Thymus (tissue), 11 donors: ENCODE data around the gene AFAP1. TPM values are rescaled to one million over a fixed set of nuclear protein-coding genes. Genes with fewer than 3 reads are reported as not detected.

Experiments used
- DNase-seq, 9 donors: peaks; one replicate each; pipeline ENCODE4 v3.0.0-alpha.2; 2013; ENCODE audit warnings: low spot score in 9 of 9, low read depth in 6 of 9, missing footprints in 1 of 9
- H3K27ac ChIP-seq, 2 donors: one replicate each; pipeline ENCODE4 v1.5.1; 2013; ENCODE audit warnings: control low read depth in 1 of 2, low read depth in 1 of 2, low read length in 1 of 2, mild to moderate bottlenecking in 1 of 2, moderate library complexity in 1 of 2
- H3K27me3 ChIP-seq, 2 donors: one replicate each; pipeline ENCODE4 v1.5.1; 2013; ENCODE audit warnings: low read length in 1 of 2; ENCODE audit not compliant: control insufficient read depth in 2 of 2, insufficient read depth in 1 of 2
- H3K36me3 ChIP-seq, 2 donors: one replicate each; pipeline ENCODE4 v1.5.1; 2013; ENCODE audit warnings: low read length in 1 of 2, mild to moderate bottlenecking in 1 of 2, moderate library complexity in 1 of 2; ENCODE audit not compliant: control insufficient read depth in 2 of 2, insufficient read depth in 2 of 2
- H3K4me1 ChIP-seq, 2 donors: one replicate each; pipeline ENCODE4 v1.5.1; 2013; ENCODE audit warnings: low read length in 2 of 2; ENCODE audit not compliant: control insufficient read depth in 2 of 2, insufficient read depth in 2 of 2
- H3K4me3 ChIP-seq, 2 donors: one replicate each; pipeline ENCODE4 v1.5.1; 2013; ENCODE audit warnings: low read length in 2 of 2, control low read depth in 1 of 2, mild to moderate bottlenecking in 1 of 2
- H3K9me3 ChIP-seq, 2 donors: one replicate each; pipeline ENCODE4 v1.5.1; 2013; ENCODE audit warnings: low read length in 1 of 2, mild to moderate bottlenecking in 1 of 2; ENCODE audit not compliant: control insufficient read depth in 2 of 2, insufficient read depth in 1 of 2
- WGBS: extraction: QIAGEN DNeasy Blood & Tissue Kit; methylation state at CpG from one replicate; pipeline ENCODE4 v1.1.7; 2013; 5-methylcytosine and 5-hydroxymethylcytosine counted together
- polyA plus RNA-seq: library from polyadenylated mRNA; stranded (reverse); fragments of 200-250 nt; gene quantifications from one replicate; pipeline ENCODE4 v1.2.3, GENCODE V29; 2013
- total RNA-seq: library from RNA; stranded (reverse); fragments of 120-200 nt; gene quantifications from one replicate; pipeline ENCODE4 v1.2.4, GENCODE V29; 2013
- donor health status: healthy.

AFAP1 gene
- total and polyA plus RNA-seq, 2 donors, result 3.2 to 4.5 TPM

DNA sequence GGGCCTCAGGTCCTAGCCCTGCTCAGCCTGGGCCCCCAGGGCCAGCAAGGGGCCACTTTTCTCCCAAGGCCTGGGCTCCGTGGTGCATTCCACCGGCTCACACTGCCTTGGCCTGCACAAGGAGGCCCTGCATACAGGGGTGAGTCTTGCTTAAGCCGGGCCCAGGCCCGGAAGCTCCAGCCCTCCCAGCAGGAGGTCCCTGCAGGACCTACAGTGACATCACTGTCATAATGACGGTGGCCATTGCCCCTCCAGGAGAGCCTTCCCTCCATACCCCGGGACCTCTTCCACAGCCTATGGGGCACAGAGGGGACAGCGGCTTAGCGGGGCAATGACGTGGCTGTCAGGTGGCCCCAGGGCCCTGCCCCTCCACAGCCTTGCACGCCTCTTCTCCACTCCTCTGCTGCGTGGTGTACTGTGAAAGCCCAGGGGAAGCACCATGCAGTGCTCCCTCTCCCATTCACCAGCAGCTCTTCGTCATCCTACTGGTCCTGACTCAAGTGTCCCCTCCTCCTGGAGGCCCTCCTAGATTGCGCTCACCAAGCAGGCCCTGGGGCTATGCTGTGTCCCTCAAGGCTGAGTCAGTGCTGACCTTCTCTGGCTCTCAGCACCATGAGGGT is 32.3 kb upstream of the AFAP1 start:
- no peaks in the 10 kb centered on the region for H3K36me3 ChIP-seq
- peaks cover 0 to 3% of the 10 kb centered on the region in 2 donors for H3K27me3 ChIP-seq
- H3K27ac ChIP-seq, result no peak overlapping the region
- no peak for DNase-seq
- 96% methylated on average over 13 of the region's 13 CpGs for whole genome bisulfite sequencing
- H3K4me1 ChIP-seq, result peaks cover 0 to 32% of the 10 kb centered on the region in 2 donors
- no peaks in the 10 kb centered on the region for H3K9me3 ChIP-seq
- no peak overlapping the region for H3K4me3 ChIP-seq

DNA sequence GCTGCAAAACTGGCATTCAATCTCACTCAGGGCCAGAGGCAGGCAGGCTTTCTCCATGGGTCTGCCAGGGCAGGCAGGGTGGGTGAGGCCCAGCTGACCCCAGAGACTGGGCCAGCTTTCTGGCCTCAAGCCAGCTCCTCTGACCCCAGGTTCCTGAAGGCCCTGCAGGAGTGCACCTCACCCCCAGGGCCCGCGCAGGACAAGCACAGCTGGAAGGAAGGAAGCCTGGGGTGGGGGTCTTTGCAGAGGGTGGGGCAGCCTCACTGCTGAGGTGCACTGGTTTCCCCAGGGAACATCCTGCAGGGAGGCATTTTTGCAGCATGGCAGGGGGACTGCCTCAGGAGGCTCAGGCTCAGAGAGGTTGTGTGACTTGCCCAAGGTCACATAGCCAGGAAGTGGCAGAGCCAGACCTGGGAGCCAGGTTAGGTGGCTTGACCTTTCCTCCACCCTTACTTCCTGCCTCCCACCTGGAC is 31.5 kb upstream of the AFAP1 start:
- H3K4me1 ChIP-seq, result peaks cover 0 to 32% of the 10 kb centered on the region in 2 donors
- no peak overlapping the region for H3K27ac ChIP-seq
- H3K4me3 ChIP-seq, result no peak overlapping the region
- no peaks in the 10 kb centered on the region for H3K9me3 ChIP-seq
- no peak for DNase-seq
- peaks cover 0 to 3% of the 10 kb centered on the region in 2 donors for H3K27me3 ChIP-seq
- H3K36me3 ChIP-seq, result no peaks in the 10 kb centered on the region
- 63% methylated on average over 2 of the region's 2 CpGs for WGBS

DNA sequence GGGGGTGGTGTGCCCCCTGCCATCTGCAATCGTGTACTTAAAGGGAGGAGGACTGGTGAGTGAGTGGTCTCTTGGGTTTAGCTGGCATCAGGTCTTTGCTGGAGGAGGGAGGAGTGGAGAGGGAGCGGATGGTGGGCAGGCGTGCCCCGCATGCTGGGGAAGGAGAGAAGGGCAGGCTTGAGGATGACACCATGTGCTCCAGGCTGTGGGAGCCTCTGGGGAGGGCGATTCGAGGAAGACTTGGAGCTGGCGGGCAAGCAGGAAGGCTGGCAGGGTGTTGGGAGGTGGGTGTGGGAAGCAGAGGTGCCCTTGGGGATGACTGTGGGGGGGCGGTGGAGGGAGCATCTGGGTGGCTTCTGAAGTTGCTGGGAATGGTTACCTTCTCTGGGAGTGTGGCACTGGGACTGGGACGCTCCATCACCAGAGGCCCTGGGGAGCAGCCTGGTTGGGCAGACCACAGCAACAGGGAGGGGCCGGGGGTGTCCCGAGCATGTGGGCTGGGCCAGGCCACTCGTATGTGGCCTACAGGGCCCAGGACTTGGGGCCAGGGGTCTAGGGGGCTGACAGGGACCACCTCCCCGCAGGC is 30.8 kb upstream of the AFAP1 start:
- no peak for DNase-seq
- no peaks in the 10 kb centered on the region for H3K9me3 ChIP-seq
- no peak overlapping the region for H3K4me3 ChIP-seq
- H3K36me3 ChIP-seq, result no peaks in the 10 kb centered on the region
- H3K27me3 ChIP-seq, result peaks cover 0 to 3% of the 10 kb centered on the region in 2 donors
- peak overlapping the region; percentile 72 to 75 for H3K27ac ChIP-seq
- 61% methylated on average over 13 of the region's 13 CpGs for WGBS
- H3K4me1 ChIP-seq, result peaks cover 0 to 32% of the 10 kb centered on the region in 2 donors

DNA sequence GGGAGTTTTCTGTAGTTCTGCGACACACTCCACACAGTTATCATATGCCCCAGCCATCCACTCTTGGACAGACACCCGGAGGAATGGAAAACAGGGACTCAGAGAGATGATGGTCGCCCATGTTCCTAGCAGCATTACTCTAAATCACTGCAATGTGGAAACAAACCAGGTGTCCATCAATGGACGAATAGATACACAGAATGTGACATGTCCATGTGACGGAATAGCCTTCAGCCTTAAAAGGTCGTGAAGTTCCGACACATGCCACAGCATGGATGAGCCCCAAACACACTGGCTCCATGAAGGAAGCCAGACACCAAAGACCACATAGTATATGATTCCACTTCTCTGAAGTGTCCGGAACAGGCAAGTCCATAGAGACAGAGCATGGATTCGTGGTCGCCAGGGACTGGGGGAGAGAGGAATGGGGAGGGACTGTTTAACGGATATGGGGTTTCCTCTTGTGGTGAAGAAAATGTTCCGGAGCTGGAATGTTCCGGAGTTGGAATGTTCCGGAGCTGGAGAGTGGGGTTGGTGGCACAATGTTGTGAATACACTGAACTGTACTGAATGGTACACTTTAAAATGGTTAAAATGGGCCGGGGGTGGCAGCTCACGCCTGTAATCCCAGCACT is 28.7 kb upstream of the AFAP1 start:
- peaks cover 0 to 39% of the 10 kb centered on the region in 2 donors for H3K4me1 ChIP-seq
- H3K27ac ChIP-seq, result peak overlapping the region in 1 of 2 donors; percentile 64
- no peak for DNase-seq
- no peaks in the 10 kb centered on the region for H3K36me3 ChIP-seq
- peaks cover 0 to 3% of the 10 kb centered on the region in 2 donors for H3K27me3 ChIP-seq
- WGBS, result 49% methylated on average over 16 of the region's 16 CpGs
- no peaks in the 10 kb centered on the region for H3K9me3 ChIP-seq
- H3K4me3 ChIP-seq, result no peak overlapping the region

DNA sequence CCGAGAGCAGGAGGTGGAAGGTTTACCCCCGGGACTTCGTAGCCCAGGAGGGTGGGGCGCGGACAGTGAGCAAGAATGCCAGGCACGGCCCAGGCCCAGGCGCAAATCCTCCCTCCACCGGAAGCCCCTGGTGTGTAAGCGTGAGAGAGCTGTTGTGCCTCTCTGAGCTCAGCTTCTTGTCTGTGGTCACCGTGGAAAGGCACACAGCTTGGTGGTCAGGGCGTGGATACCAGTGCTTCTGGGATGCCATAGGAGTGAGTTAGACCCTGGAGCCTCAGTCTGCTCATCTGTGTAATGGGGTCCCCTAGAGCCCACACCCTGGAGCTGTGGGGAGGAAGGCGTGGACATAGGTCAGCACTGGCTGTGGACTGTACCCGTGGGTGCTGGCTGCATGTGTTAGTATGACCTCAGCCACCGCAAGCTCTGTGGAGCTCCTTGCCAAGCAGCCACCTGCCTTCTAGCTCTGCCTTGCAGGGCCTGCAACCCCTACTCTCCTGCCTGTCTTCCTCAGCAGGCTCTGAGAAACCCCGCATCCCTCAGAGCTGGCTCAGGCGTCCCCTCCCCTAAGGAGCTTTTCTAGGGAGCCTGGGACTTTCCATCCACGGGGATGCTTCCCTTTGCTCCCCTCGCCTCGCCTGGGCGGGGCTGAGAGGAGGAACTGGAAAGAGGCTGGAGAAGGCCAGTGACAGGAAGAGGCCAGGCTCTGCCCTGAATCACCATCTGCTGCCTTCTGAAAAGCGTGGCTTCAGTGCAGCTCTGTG is 28.0 kb upstream of the AFAP1 start:
- H3K27ac ChIP-seq, result peak overlapping the region; percentile 3 to 64
- no peaks in the 10 kb centered on the region for H3K9me3 ChIP-seq
- H3K27me3 ChIP-seq, result peaks cover 0 to 3% of the 10 kb centered on the region in 2 donors
- peak in 1 of 9 donors; percentile 17 for DNase-seq
- H3K36me3 ChIP-seq, result no peaks in the 10 kb centered on the region
- H3K4me3 ChIP-seq, result no peak overlapping the region
- 61% methylated on average over 21 of the region's 21 CpGs for WGBS
- H3K4me1 ChIP-seq, result peaks cover 0 to 38% of the 10 kb centered on the region in 2 donors

DNA sequence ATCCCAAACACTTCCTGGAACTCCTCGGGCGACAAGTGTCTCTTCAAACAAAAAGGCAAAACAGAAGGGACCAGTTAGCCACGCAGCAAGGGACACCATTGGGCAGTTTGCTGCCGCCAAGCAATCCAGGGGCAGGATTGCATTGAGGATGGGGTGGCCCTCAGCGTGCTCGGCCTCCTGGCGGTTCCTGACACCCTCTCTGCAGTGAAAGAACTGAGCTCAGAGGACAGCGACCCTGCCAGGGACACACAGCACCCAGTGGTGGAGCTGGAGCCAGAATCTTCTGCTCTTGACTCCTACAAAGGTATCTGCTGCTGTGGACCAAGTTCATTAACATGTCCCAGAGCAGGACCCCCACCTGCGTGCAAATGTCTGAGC is 27.4 kb upstream of the AFAP1 start:
- Histone ChIP-seq H3K36me3 (no peaks in the 10 kb centered on the region), H3K4me3 (no peak overlapping the region), H3K4me1 (peaks cover 0 to 38% of the 10 kb centered on the region in 2 donors), H3K27me3 (peaks cover 0 to 3% of the 10 kb centered on the region in 2 donors), H3K27ac (no peak overlapping the region), H3K9me3 (no peaks in the 10 kb centered on the region)
- WGBS, result 77% methylated on average over 9 of the region's 9 CpGs
- no peak for DNase-seq

DNA sequence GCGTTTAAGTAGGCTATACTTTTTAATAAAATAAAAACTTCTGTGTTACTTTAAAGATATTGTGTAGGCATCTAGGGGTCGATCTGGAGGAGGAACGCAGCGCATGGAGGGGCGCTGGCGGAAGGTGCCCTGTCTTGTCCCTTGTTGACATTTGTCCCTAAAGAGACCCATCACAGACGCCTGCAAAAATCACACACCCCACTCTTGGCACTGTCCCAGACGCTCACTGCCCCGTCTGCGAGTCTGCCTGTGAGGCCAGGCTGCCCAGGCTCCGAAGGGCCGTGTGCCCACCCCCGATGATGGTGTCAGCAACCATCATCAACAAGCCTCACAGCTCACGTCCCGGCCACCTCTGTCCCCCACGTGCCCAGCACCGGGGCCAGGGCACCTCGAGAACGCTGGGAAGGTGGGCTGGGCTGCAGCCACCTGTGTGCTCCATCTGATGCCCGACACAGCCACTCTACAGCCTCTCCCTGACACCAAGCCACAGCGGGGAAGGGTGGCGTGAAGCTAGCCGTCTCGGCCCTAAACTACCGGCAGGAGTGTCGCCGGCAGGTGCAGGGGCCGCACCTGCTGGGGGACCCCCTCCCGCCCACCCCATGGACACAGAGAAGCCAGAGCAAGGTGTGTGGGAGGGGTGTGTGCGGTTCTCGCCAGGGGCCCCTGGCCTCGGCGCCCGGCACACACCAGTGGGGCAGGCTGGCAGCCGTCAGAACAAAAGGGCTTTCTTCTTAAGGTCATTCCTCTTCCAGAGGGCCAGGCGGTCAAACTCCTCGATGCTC is 26.8 kb upstream of the AFAP1 start:
- no peak for DNase-seq
- no peaks in the 10 kb centered on the region for H3K36me3 ChIP-seq
- peaks cover 0 to 35% of the 10 kb centered on the region in 2 donors for H3K4me1 ChIP-seq
- no peak overlapping the region for H3K27ac ChIP-seq
- H3K4me3 ChIP-seq, result no peak overlapping the region
- WGBS, result 88% methylated on average over 37 of the region's 37 CpGs
- H3K27me3 ChIP-seq, result peaks cover 0 to 3% of the 10 kb centered on the region in 2 donors
- no peaks in the 10 kb centered on the region for H3K9me3 ChIP-seq

DNA sequence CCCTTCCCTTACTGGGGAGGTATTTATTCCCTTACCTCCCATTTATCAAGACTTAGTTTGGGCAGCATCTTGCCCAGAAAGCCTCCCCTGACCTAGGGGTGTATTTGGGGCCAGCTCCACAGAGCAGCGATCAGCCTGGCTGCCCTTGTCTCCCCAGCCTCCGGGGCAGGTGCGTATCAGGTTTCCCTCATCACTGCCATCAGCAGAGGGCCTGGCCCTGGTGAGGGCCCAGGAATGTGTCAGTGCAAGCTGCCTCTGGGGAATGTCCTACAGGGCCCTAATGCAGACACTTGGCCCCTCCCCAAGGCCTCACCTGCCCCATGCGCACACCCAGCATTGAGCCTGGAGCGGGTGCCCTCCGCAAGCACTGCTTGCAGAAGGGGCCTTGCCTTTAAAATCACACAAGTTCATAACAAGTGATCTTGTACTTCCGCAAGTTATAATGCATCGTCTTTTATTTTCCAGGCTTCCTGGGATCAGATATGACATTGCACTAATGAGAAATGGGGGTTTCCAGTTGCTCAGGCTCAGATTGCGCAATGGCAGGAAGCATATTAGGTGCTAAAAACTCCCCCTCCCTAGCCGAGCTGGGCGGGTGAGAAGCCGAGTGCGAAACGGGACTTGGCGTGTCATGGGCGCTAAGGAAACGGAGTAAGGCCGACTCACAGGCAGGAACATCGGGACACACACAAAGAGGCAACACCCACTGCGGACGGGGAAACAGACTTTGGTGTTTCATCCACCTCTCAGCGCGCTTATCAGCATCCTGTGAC is 25.4 kb upstream of the AFAP1 start:
- WGBS, result 65% methylated on average over 23 of the region's 23 CpGs
- peak in 1 of 9 donors; percentile 42 for DNase-seq
- no peak overlapping the region for H3K4me3 ChIP-seq
- peak overlapping the region; percentile 71 to 80 for H3K27ac ChIP-seq
- H3K27me3 ChIP-seq, result peaks cover 0 to 6% of the 10 kb centered on the region in 2 donors
- H3K36me3 ChIP-seq, result no peaks in the 10 kb centered on the region
- peaks cover 0 to 37% of the 10 kb centered on the region in 2 donors for H3K4me1 ChIP-seq
- no peaks in the 10 kb centered on the region for H3K9me3 ChIP-seq
